Body of pancreas (tissue), 4 donors: ENCODE data around the gene KBTBD12.

Experiments
- POLR2A ChIP-seq, 3 donors: fragments of 450-650 bp; IDR thresholded peaks; one replicate each; pipeline ENCODE4 v1.6.1; 2016; ENCODE audit warnings: antibody characterized with exemption in 3 of 3, mild to moderate bottlenecking in 2 of 3
- TF ChIP-seq, protein P1 (sequence below), 7 experiments: fragments of 450-650 bp in 4 of 7; fragments of 200-600 bp in 3 of 7; sonication (generic) in 3 of 7; IDR thresholded peaks; one replicate each; pipeline ENCODE4 v1.5.1; 2016 to 2019; ENCODE audit warnings: antibody characterized with exemption in 7 of 7

DNA sequence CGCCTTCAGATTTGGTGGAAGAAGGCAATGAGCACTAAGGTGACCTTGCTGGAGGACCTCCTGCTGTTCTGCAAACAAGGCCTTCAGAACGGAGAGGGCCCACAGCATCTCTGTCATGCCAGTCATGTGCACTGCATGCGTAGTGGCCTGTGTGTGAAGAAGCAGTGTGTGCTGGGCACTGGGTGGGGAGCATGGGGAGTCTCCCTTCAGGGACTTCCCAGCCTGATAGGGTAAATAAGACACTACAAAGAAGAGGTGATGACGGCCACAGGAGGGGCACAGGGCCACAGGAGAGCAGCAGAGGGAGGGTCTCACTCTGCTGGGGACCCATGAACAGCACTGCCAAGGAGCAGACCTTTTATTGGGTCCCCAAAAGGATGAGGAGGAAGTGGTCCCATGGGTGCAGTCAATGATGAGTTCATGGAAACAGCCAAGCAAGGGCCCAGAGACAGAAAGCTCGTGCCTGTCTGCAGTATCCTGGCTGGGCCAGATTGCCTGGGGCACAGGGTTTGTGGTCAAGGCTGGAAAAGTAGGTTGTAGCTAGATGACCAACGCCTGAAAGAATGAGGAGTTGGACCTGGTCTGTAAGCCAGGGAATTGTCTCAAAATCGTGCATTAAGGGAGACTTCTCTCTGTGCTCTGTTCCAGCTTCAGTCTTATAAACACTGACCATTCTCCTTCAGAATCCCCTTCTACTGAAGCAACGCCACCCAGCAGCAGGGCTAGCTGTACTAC, 69.4 kb downstream of the KBTBD12 start:
- TF ChIP-seq, protein P1, sequence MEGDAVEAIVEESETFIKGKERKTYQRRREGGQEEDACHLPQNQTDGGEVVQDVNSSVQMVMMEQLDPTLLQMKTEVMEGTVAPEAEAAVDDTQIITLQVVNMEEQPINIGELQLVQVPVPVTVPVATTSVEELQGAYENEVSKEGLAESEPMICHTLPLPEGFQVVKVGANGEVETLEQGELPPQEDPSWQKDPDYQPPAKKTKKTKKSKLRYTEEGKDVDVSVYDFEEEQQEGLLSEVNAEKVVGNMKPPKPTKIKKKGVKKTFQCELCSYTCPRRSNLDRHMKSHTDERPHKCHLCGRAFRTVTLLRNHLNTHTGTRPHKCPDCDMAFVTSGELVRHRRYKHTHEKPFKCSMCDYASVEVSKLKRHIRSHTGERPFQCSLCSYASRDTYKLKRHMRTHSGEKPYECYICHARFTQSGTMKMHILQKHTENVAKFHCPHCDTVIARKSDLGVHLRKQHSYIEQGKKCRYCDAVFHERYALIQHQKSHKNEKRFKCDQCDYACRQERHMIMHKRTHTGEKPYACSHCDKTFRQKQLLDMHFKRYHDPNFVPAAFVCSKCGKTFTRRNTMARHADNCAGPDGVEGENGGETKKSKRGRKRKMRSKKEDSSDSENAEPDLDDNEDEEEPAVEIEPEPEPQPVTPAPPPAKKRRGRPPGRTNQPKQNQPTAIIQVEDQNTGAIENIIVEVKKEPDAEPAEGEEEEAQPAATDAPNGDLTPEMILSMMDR (IDR thresholded peaks at IDR 0.05): no peak
- TF ChIP-seq POLR2A (IDR thresholded peaks at IDR 0.05): no peak
